C4-2B (cell line): ENCODE measurements around the gene CFAP58.

Experiments
- H3K27ac ChIP-seq: fragments of 450-650 bp; 2 replicates; pipeline ENCODE4 v1.5.1; 2017
- CTCF ChIP-seq: fragments of 450-650 bp; conservative IDR thresholded peaks from 2 replicates; pipeline ENCODE4 v1.5.1; 2017; ENCODE audit warnings: mild to moderate bottlenecking
- ZFX ChIP-seq: fragments of 450-650 bp; IDR thresholded peaks from 2 replicates; pipeline ENCODE4 v1.6.1; 2017

CFAP58 gene

GRCh38 chr10:104323760-104324201 lies 29.9 kb upstream of the CFAP58 start:
- TF ChIP-seq ZFX: no peak
- TF ChIP-seq CTCF: no peak
- no peak overlapping the region for H3K27ac ChIP-seq

- no peak for TF ChIP-seq CTCF
- no peak for TF ChIP-seq ZFX
- H3K27ac ChIP-seq: no peak overlapping the region
Measured at GRCh38 chr10:104324221-104324686, 29.4 kb upstream of the CFAP58 start.

GRCh38 chr10:104324931-104325330 lies 28.7 kb upstream of the CFAP58 start:
- H3K27ac ChIP-seq: no peak overlapping the region
- TF ChIP-seq ZFX: no peak
- TF ChIP-seq CTCF: no peak

- no peak for TF ChIP-seq ZFX
- TF ChIP-seq CTCF: no peak
- H3K27ac ChIP-seq: no peak overlapping the region
Measured at GRCh38 chr10:104325436-104326435, 27.9 kb upstream of the CFAP58 start.

DNA sequence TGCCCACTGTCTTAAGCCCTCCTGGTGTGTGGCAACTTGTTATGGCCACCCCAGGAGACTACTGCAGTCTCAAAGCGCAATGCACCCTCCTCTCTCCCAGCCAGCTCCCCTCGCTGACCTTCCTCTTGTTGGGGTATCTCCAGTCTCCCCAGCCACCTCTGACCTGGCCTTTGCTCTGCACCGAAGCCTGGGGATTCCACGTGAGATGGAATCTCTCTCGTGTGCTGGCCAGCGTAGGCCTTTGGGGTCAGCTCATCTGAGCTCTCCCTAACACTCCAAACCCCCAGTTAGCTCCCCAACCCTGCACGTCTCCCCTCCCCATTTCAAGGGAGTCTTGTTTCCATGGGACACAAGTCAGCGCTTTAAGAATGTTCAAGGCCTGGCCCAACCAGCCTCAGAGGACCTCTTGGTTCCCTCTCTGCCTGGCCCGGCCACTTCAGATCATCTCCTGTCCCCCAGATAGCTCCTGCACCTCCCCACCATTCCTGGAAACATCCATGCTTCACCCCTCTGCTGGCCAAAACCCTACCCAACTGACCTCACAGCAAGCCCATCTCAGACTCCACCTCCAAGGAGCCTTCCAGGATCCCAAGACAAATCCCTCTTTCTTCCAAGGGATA lies 26.5 kb upstream of the CFAP58 start:
- no peak for TF ChIP-seq ZFX
- H3K27ac ChIP-seq: no peak overlapping the region

- H3K27ac ChIP-seq: peak overlapping the region; percentile 89
- TF ChIP-seq ZFX: no peak
- TF ChIP-seq CTCF: no peak
Measured at GRCh38 chr10:104327745-104328645, 25.6 kb upstream of the CFAP58 start.

- H3K27ac ChIP-seq: peak overlapping the region; percentile 89
- TF ChIP-seq CTCF (no peak), ZFX (no peak)
Measured at GRCh38 chr10:104328646-104328895, 25.1 kb upstream of the CFAP58 start.
